MM.1S (cell line): ENCODE data around the gene SDHA.

Experiments
- CTCF ChIP-seq: fragments of 300-600 bp; sonication (generic); IDR thresholded peaks from 2 replicates; pipeline ENCODE4 v1.5.1; 2016; ENCODE audit warnings: antibody characterized with exemption, low read length, mixed read lengths
- EZH2 ChIP-seq: fragments of 300-600 bp; sonication (generic); optimal IDR thresholded peaks from 2 replicates; pipeline ENCODE3; 2017; ENCODE audit warnings: low read depth, mild to moderate bottlenecking, antibody characterized with exemption, low read length, mixed read lengths
- EZH2phosphoT487 ChIP-seq: fragments of 300-600 bp; sonication (generic); IDR thresholded peaks from 2 replicates; pipeline ENCODE4 v1.6.1; 2018; ENCODE audit warnings: antibody characterized with exemption, low read length

- TF ChIP-seq CTCF = no peak
- TF ChIP-seq EZH2 = no peak
- TF ChIP-seq EZH2phosphoT487 = no peak
Observed at GRCh38 chr5:306011-306805, 88.1 kb downstream of the SDHA start.
